Upper lobe of left lung (tissue), 4 donors: ENCODE results near the gene PUSL1.

ENCODE experiments used
- POLR2A ChIP-seq, 4 donors: fragments of 450-650 bp; IDR thresholded peaks; one replicate each; pipeline ENCODE4 v1.5.1; 2016 to 2017; ENCODE audit warnings: antibody characterized with exemption in 4 of 4, mild to moderate bottlenecking in 2 of 4
- POLR2AphosphoS5 ChIP-seq, 2 donors: sonication (generic); formaldehyde crosslinking; IDR thresholded peaks; one replicate each; pipeline ENCODE4 v1.5.1; 2017; ENCODE audit warnings: antibody characterized with exemption in 2 of 2
- TF ChIP-seq, protein P1 (sequence below), 6 experiments: fragments of 450-650 bp in 4 of 6; fragments of 200-600 bp in 2 of 6; sonication (generic) in 2 of 6; IDR thresholded peaks; one replicate each; pipeline ENCODE4 v1.5.1; 2016 to 2019; ENCODE audit warnings: antibody characterized with exemption in 6 of 6

DNA sequence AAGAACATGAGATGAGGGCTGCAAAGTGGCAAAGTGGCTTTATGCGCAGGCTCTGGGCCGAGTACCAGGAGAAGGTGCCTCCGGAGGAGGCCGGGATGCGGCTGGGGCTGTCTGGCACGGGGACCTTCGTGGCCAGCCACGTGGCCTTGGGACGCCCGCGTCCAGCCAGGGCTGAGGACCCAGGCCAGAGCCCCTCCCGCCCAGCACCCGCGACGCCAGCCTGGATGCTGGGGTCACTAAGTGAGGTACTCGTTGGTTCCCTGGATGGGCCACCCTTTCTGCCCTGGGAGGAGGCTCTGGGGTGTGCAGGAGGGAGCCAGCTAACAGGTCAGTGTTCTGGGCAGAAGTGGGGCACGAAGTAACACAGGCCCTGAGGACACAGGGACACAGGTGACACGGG is 15.5 kb upstream of the PUSL1 start:
- TF ChIP-seq, protein P1, sequence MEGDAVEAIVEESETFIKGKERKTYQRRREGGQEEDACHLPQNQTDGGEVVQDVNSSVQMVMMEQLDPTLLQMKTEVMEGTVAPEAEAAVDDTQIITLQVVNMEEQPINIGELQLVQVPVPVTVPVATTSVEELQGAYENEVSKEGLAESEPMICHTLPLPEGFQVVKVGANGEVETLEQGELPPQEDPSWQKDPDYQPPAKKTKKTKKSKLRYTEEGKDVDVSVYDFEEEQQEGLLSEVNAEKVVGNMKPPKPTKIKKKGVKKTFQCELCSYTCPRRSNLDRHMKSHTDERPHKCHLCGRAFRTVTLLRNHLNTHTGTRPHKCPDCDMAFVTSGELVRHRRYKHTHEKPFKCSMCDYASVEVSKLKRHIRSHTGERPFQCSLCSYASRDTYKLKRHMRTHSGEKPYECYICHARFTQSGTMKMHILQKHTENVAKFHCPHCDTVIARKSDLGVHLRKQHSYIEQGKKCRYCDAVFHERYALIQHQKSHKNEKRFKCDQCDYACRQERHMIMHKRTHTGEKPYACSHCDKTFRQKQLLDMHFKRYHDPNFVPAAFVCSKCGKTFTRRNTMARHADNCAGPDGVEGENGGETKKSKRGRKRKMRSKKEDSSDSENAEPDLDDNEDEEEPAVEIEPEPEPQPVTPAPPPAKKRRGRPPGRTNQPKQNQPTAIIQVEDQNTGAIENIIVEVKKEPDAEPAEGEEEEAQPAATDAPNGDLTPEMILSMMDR (IDR thresholded peaks at IDR 0.05) = no peak
- TF ChIP-seq POLR2A (IDR thresholded peaks at IDR 0.05) (no peak), POLR2AphosphoS5 (IDR thresholded peaks at IDR 0.05) (no peak)
